ENCODE data around the gene ANKFN1.

DNA sequence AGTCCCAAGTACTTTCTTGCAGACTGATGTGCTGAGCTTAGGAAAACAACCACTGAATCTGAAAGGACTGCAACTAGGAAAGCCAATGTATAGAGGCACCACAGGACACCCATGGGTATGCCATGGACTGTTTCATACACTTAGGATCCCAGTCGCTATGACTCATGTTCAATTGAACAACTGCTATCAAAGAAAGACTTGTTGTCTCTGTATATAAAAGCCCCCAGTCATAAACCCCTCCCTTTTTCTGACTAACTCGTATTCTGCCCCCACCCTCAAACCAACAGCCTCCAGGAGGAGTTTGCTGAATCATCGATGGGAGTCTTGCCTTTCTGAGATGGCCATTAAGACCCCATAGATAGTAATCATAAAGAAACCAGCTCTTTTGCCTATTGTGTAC lies 205.4 kb downstream of the ANKFN1 start:
- no peak for TF ChIP-seq POLR2A (IDR thresholded peaks at IDR 0.05)
- TF ChIP-seq, protein P1, sequence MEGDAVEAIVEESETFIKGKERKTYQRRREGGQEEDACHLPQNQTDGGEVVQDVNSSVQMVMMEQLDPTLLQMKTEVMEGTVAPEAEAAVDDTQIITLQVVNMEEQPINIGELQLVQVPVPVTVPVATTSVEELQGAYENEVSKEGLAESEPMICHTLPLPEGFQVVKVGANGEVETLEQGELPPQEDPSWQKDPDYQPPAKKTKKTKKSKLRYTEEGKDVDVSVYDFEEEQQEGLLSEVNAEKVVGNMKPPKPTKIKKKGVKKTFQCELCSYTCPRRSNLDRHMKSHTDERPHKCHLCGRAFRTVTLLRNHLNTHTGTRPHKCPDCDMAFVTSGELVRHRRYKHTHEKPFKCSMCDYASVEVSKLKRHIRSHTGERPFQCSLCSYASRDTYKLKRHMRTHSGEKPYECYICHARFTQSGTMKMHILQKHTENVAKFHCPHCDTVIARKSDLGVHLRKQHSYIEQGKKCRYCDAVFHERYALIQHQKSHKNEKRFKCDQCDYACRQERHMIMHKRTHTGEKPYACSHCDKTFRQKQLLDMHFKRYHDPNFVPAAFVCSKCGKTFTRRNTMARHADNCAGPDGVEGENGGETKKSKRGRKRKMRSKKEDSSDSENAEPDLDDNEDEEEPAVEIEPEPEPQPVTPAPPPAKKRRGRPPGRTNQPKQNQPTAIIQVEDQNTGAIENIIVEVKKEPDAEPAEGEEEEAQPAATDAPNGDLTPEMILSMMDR (IDR thresholded peaks at IDR 0.05), result no peak
